Adrenal gland (tissue), 12 donors: ENCODE data around the gene OR52B6. TPM values are rescaled to one million over a fixed set of nuclear protein-coding genes. Genes with fewer than 3 reads are reported as not detected.

ENCODE experiments used
- DNase-seq, 7 donors: peaks; one replicate each; pipeline ENCODE4 v3.0.0-alpha.2; 2019 to 2020
- H3K27ac ChIP-seq, 5 donors: fragments of 200-600 bp; sonication (generic) in 4 of 5; 1 replicate in 3 of 5; 2 replicates in 2 of 5; pipeline versions ENCODE4 v1.5.1 to v1.8.0; 2016 to 2020; ENCODE audit warnings: mild to moderate bottlenecking in 1 of 5
- H3K27me3 ChIP-seq: fragments of 200-600 bp; 2 replicates; pipeline ENCODE4 v1.8.0; 2021
- H3K36me3 ChIP-seq, 2 donors: fragments of 200-600 bp; replicated peaks in 1 of 2; 1 replicate in 1 of 2; 2 replicates in 1 of 2; pipeline versions ENCODE4 v1.5.1 to v1.8.0; 2018 to 2022
- H3K4me1 ChIP-seq, 2 donors: fragments of 200-600 bp; replicated peaks in 1 of 2; 1 replicate in 1 of 2; 2 replicates in 1 of 2; pipeline versions ENCODE4 v1.5.1 to v1.8.0; 2018 to 2021
- H3K4me3 ChIP-seq, 4 donors: fragments of 200-600 bp; sonication (generic) in 3 of 4; one replicate each; pipeline ENCODE4 v1.5.1; 2016 to 2018
- H3K9me3 ChIP-seq, 3 donors: fragments of 200-600 bp; sonication (generic) in 1 of 3; replicated peaks in 1 of 3; 1 replicate in 2 of 3; 2 replicates in 1 of 3; pipeline versions ENCODE4 v1.5.1 to v1.8.0; 2016 to 2021
- POLR2A ChIP-seq, 2 donors: fragments of 450-650 bp; IDR thresholded peaks; one replicate each; pipeline ENCODE4 v1.6.1; 2017; ENCODE audit warnings: antibody characterized with exemption in 2 of 2, mild to moderate bottlenecking in 2 of 2, moderate library complexity in 1 of 2
- WGBS, 4 donors: extraction: QIAGEN DNeasy Blood & Tissue Kit in 2 of 4; methylation state at CpG; one replicate each; pipeline versions ENCODE4 v1.1.5 to v1.1.7; 2013 to 2017; 5-methylcytosine and 5-hydroxymethylcytosine counted together
- intact Hi-C, 2 donors: fragments of 100-400 bp; cut with DNase I; formaldehyde crosslinking; loops; one replicate each; pipeline versions ENCODE4 v1.14.1 to v1.15.0; 2022 to 2023
- polyA plus RNA-seq, 3 donors: library from polyadenylated mRNA; stranded (reverse); fragments of 200-250 nt in 2 of 3; fragments of 350-450 nt in 1 of 3; fragmentation: Illumina TruSeq in 1 of 3; extraction: RNeasy Lipid Tissue Mini Kit (QIAGEN cat#74804) in 1 of 3; gene quantifications; one replicate each; pipeline ENCODE4 v1.2.3, GENCODE V29; 2013 to 2014
- total RNA-seq, 9 donors: library from RNA; depleted of rRNA in 4 of 9; stranded (reverse); fragments of >200 nt in 4 of 9; fragments of 120-200 nt in 1 of 9; fragmentation: NEBNext Ultra II Directional in 1 of 9; extraction: Animal tissue kit (Norgen Biotek cat#: 25700) in 1 of 9; gene quantifications; one replicate each; pipeline versions ENCODE4 v1.1.0 to v1.2.4, GENCODE V29; 2013 to 2023
- TF ChIP-seq, protein P1 (sequence below), 6 experiments: fragments of 450-650 bp in 4 of 6; fragments of 200-600 bp in 2 of 6; sonication (generic) in 1 of 6; IDR thresholded peaks; 1 replicate in 5 of 6; 2 replicates in 1 of 6; pipeline versions ENCODE4 v1.5.1 to v1.8.0; 2016 to 2021; ENCODE audit warnings: antibody characterized with exemption in 6 of 6, mild to moderate bottlenecking in 2 of 6, moderate library complexity in 1 of 6
- donor health status: healthy with polysubstance abuse.
- donor health status: Bipolar disorder and iron deficiency.
- donor health status: DM: yes; HTN: yes; CAD: no.
- donor health status: DM: no; HTN: no; CAD: no.
- donor health status: DM: no; HTN: no; CAD: no.
- donor health status: DM: yes; HTN: yes; CAD: no.

OR52B6 gene
- total and polyA plus RNA-seq, 12 donors = not detected

DNA sequence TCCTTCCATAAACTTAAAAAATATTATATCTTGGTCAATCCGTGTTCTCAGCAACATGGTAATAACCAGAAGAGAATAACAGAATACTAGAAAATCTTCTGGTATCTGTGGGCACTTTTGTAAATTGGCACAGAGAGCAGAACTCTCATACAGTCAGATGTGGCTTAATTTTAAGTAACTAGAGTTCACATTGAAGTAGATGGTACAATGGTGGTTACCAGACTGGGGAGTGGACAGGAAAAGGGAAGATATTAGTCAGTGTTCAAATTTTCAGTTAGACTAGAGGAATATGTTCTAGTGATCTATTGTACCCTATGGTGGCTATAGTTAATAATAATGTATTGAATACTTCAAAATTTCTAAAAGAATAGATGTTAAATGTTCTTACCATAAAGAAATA is 39.2 kb upstream of the OR52B6 start:
- TF ChIP-seq POLR2A (IDR thresholded peaks at IDR 0.05) = no peak
- TF ChIP-seq, protein P1, sequence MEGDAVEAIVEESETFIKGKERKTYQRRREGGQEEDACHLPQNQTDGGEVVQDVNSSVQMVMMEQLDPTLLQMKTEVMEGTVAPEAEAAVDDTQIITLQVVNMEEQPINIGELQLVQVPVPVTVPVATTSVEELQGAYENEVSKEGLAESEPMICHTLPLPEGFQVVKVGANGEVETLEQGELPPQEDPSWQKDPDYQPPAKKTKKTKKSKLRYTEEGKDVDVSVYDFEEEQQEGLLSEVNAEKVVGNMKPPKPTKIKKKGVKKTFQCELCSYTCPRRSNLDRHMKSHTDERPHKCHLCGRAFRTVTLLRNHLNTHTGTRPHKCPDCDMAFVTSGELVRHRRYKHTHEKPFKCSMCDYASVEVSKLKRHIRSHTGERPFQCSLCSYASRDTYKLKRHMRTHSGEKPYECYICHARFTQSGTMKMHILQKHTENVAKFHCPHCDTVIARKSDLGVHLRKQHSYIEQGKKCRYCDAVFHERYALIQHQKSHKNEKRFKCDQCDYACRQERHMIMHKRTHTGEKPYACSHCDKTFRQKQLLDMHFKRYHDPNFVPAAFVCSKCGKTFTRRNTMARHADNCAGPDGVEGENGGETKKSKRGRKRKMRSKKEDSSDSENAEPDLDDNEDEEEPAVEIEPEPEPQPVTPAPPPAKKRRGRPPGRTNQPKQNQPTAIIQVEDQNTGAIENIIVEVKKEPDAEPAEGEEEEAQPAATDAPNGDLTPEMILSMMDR (IDR thresholded peaks at IDR 0.05) = no peak
- no peak for DNase-seq
- intact Hi-C loops = no loop called here
- Histone ChIP-seq H3K27ac (no peak overlapping the region), H3K36me3 (no peaks in the 10 kb centered on the region), H3K4me3 (no peak overlapping the region), H3K4me1 (no peaks in the 10 kb centered on the region), H3K9me3 (no peaks in the 10 kb centered on the region), H3K27me3 (no peaks in the 10 kb centered on the region)
- WGBS, 4 donors = 14 to 37% (median 25%) methylated on average over 1 of the region's 1 CpG

DNA sequence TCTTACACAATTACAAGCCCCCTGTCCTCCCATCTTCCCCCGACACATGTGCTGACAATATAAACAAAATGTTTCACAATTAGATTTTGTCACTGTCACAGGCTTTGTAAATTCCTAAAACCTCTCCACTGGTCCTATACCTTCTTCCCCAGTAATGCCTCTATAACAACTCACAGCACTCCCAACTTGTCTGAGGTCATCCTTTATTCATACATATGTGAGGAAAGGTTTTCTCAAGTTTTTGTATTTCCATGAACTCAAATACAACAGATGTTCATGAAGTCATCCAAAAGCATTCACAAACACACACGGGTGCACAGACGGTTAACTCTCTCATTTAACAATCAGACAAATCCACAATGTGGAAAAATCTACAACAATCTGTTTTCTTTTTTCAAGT is 34.2 kb upstream of the OR52B6 start:
- TF ChIP-seq, protein P1 (IDR thresholded peaks at IDR 0.05) = no peak
- TF ChIP-seq POLR2A (IDR thresholded peaks at IDR 0.05) = no peak
- DNase-seq = no peak
- no peaks in the 10 kb centered on the region for H3K9me3 ChIP-seq
- intact Hi-C loops = no loop called here
- H3K27me3 ChIP-seq = no peaks in the 10 kb centered on the region
- H3K27ac ChIP-seq = no peak overlapping the region
- 86 to 92% (median 90%) methylated on average over 3 of the region's 3 CpGs for WGBS, 4 donors
- H3K4me1 ChIP-seq = no peaks in the 10 kb centered on the region
- no peak overlapping the region for H3K4me3 ChIP-seq
- H3K36me3 ChIP-seq = no peaks in the 10 kb centered on the region

- intact Hi-C loops = no loop called here
- H3K27me3 ChIP-seq = no peaks in the 10 kb centered on the region
- H3K36me3 ChIP-seq = no peaks in the 10 kb centered on the region
- H3K27ac ChIP-seq = no peak overlapping the region
- no peaks in the 10 kb centered on the region for H3K4me1 ChIP-seq
- TF ChIP-seq, protein P1 (IDR thresholded peaks at IDR 0.05) = no peak
- no peak for TF ChIP-seq POLR2A (IDR thresholded peaks at IDR 0.05)
- no peak for DNase-seq
- WGBS, 4 donors = 92 to 100% (median 94%) methylated on average over 1 of the region's 1 CpG
- H3K9me3 ChIP-seq = no peaks in the 10 kb centered on the region
- no peak overlapping the region for H3K4me3 ChIP-seq
These were observed 32.7 kb upstream of the OR52B6 start for GRCh38 chr11:5547982-5548381.

DNA sequence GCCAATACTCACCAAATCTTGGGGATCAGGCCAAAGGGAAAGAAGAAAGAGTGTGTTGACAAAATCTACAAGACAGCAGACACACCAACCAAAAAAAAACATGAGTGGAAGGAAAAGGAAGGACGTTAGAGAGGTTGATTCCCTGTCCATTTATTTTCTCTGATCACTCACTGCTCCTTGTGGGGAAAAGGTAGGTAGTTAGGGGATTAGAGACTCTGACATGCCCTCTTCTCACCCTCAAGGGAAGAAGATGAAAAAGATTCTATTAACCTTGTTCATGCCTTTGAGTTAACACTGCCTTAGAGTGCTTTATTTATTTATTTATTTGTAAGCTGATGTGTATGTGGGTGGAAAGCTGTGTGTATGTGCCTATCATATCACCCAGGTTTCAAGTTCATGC is 32.2 kb upstream of the OR52B6 start, which contains the start of gene OR52H1:
Gene OR52H1, minus strand, starts transcription at position 101 of the 400 bp plus-strand sequence. CDS start 3,035 bp downstream, outside the sequence.
- Histone ChIP-seq H3K4me1 (no peaks in the 10 kb centered on the region), H3K9me3 (no peaks in the 10 kb centered on the region), H3K27me3 (no peaks in the 10 kb centered on the region), H3K4me3 (no peak within 1 kb of the TSS), H3K27ac (no peak within 1 kb of the TSS), H3K36me3 (no peaks in the 10 kb centered on the region)
- no peak for TF ChIP-seq POLR2A (IDR thresholded peaks at IDR 0.05)
- TF ChIP-seq, protein P1 (IDR thresholded peaks at IDR 0.05) = no peak
- DNase-seq = no peak
- WGBS, 4 donors = 27 to 51% (median 40%) methylated on average over 1 of the region's 1 CpG
- intact Hi-C loops = no loop called here
